ENCODE data around the gene MXI1.

DNA sequence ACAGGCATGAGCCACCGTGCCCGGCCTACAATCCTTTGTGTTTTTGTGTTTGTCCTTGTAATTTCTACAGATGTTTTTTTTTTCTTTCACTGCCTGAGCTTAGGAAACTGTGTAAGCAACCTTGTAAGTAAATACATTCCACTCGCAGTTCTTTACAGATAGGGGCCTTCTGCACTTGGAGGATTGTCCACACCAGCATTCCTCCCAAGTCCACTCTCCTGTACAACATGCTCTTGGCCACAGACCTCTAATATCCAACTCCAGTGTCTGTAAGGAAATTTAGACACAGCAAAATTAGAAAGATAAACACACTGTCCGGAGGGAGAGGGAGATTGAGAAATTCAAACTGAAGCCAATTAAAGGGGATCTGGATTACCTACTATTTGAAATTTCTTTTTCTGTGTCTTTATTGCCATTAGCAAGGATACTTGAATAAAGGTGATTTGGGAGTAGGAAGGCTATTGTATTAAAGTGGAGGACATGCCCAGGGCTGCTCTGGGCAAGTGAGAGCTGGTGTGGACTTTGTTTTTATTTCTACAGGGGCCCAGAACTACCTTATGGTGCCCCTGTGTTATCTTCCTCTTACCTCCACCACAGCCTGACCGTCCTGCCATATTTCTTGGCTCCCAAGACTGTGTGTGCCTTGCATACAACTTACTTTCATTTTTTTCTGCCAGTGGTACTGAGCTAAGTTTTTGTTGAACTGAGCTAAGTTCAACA, 9.7 kb downstream of the MXI1 start:
- TF ChIP-seq, protein P1, sequence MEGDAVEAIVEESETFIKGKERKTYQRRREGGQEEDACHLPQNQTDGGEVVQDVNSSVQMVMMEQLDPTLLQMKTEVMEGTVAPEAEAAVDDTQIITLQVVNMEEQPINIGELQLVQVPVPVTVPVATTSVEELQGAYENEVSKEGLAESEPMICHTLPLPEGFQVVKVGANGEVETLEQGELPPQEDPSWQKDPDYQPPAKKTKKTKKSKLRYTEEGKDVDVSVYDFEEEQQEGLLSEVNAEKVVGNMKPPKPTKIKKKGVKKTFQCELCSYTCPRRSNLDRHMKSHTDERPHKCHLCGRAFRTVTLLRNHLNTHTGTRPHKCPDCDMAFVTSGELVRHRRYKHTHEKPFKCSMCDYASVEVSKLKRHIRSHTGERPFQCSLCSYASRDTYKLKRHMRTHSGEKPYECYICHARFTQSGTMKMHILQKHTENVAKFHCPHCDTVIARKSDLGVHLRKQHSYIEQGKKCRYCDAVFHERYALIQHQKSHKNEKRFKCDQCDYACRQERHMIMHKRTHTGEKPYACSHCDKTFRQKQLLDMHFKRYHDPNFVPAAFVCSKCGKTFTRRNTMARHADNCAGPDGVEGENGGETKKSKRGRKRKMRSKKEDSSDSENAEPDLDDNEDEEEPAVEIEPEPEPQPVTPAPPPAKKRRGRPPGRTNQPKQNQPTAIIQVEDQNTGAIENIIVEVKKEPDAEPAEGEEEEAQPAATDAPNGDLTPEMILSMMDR (IDR thresholded peaks at IDR 0.05) = no peak
- no peak for TF ChIP-seq EZH2phosphoT487 (IDR thresholded peaks at IDR 0.05)
- no peak for TF ChIP-seq EZH2 (IDR thresholded peaks at IDR 0.05)
